Kidney (tissue), 14 donors: ENCODE data around the gene CAMTA1. TPM values are rescaled to one million over a fixed set of nuclear protein-coding genes. Genes with fewer than 3 reads are reported as not detected.

Experiments used
- DNase-seq, 5 donors: peaks; one replicate each; pipeline ENCODE4 v3.0.0-alpha.2; 2013 to 2020
- FAIRE-seq: peaks from 2 replicates; lab custom pipeline; 2012; peaks lifted over from hg19 to GRCh38; lab: Jason Lieb, UNC
- H3K27ac ChIP-seq, 2 donors: one replicate each; pipeline ENCODE4 v1.7.0; 2013; ENCODE audit warnings: low read depth in 2 of 2, low read length in 2 of 2, inconsistent platforms in 1 of 2
- H3K27me3 ChIP-seq: one replicate; pipeline ENCODE4 v1.7.1; 2013; ENCODE audit warnings: low read length, inconsistent platforms; ENCODE audit not compliant: control insufficient read depth, insufficient read depth
- H3K36me3 ChIP-seq, 3 donors: one replicate each; pipeline versions ENCODE4 v1.7.0 to v1.7.1; 2013; ENCODE audit warnings: low read length in 3 of 3, control low read depth in 1 of 3, inconsistent platforms in 1 of 3; ENCODE audit not compliant: insufficient read depth in 3 of 3, control insufficient read depth in 2 of 3
- H3K4me1 ChIP-seq, 3 donors: one replicate each; pipeline versions ENCODE4 v1.7.0 to v1.7.1; 2013; ENCODE audit warnings: low read length in 3 of 3, inconsistent platforms in 1 of 3, low read depth in 1 of 3; ENCODE audit not compliant: control insufficient read depth in 2 of 3, insufficient read depth in 2 of 3
- H3K4me3 ChIP-seq, 3 donors: one replicate each; pipeline versions ENCODE4 v1.7.0 to v1.8.1; 2013; ENCODE audit warnings: low read length in 3 of 3, control low read depth in 1 of 3, inconsistent platforms in 1 of 3
- H3K9ac ChIP-seq, 3 donors: one replicate each; pipeline versions ENCODE4 v1.7.0 to v1.7.1; 2013; ENCODE audit warnings: low read length in 3 of 3, control low read depth in 1 of 3, inconsistent platforms in 1 of 3
- H3K9me3 ChIP-seq, 3 donors: one replicate each; pipeline versions ENCODE4 v1.7.0 to v1.7.1; 2013; ENCODE audit warnings: low read length in 3 of 3, control low read depth in 1 of 3, inconsistent platforms in 1 of 3; ENCODE audit not compliant: control insufficient read depth in 2 of 3, insufficient read depth in 1 of 3
- intact Hi-C: fragments of 100-400 bp; cut with DNase I; formaldehyde crosslinking; loops from one replicate; pipeline ENCODE4 v1.11.1; 2022
- polyA plus RNA-seq: library from polyadenylated mRNA; stranded (reverse); fragments of 350-450 nt; fragmentation: Illumina TruSeq; extraction: RNeasy Lipid Tissue Mini Kit (QIAGEN cat#74804); gene quantifications from one replicate; pipeline ENCODE4 v1.2.3, GENCODE V29; 2014; ENCODE audit warnings: low read depth, low replicate concordance; ENCODE audit not compliant: insufficient read depth
- total RNA-seq: library from RNA; stranded (reverse); fragmentation: NEBNext Ultra II Directional; extraction: Animal tissue kit (Norgen Biotek cat#: 25700); gene quantifications from one replicate; pipeline ENCODE4 v1.2.1, GENCODE V29; 2021
- TF ChIP-seq, protein P1 (sequence below): IDR thresholded peaks from 3 replicates; pipeline ENCODE4 v1.5.1; 2012; ENCODE audit warnings: mild to moderate bottlenecking, moderate library complexity, borderline replicate concordance; ENCODE audit not compliant: insufficient read depth; ENCODE audit errors: extremely low read depth
- donor health status: control.
- donor health status: control.
- donor health status: control.
- donor health status: control.
- donor health status: control.
- donor health status: DM: yes; HTN: yes; CAD: no.
- donor health status: Normal renal cell carcinoma (clear cell type).

CAMTA1 gene
- total and polyA plus RNA-seq, 2 donors from 2014 or later: 79.0 to 170 TPM

DNA sequence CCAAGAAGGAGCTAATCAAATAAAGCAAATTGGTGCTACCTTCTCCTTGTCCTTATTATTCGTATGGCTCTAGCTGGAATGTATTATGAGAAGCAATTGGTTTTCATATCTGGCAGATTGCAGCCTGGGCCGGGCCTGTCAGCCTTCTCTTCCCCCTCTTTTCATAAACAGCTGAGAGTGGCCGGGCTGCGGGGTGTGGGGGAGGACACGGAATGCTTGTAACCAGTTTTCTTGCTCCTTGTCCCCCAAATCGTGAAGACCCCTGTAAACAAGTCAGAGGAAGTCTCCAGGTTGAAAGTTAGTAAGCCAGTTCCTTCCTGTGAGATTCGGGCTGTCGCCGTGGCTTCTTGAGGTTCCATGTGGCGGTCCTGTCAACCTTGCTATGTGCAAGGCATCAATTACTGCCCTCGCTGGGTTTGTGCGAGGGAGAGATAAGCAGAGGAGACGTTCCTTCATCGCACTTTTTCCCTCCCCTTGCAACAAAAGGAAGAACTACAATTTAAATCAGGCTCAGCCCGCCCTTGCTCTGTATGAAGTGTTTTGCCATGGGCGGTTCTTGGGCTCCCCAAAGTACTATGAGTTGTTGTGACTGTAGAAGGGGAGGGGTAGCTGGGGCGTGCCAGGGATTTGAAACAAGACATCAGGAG, 450.7 kb downstream of the CAMTA1 start:
- TF ChIP-seq, protein P1, sequence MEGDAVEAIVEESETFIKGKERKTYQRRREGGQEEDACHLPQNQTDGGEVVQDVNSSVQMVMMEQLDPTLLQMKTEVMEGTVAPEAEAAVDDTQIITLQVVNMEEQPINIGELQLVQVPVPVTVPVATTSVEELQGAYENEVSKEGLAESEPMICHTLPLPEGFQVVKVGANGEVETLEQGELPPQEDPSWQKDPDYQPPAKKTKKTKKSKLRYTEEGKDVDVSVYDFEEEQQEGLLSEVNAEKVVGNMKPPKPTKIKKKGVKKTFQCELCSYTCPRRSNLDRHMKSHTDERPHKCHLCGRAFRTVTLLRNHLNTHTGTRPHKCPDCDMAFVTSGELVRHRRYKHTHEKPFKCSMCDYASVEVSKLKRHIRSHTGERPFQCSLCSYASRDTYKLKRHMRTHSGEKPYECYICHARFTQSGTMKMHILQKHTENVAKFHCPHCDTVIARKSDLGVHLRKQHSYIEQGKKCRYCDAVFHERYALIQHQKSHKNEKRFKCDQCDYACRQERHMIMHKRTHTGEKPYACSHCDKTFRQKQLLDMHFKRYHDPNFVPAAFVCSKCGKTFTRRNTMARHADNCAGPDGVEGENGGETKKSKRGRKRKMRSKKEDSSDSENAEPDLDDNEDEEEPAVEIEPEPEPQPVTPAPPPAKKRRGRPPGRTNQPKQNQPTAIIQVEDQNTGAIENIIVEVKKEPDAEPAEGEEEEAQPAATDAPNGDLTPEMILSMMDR: no peak
- intact Hi-C loops: no loop called here
- Histone ChIP-seq H3K4me3 (no peak overlapping the region), H3K9ac (no peak overlapping the region), H3K4me1 (no peaks in the 10 kb centered on the region), H3K36me3 (no peaks in the 10 kb centered on the region), H3K9me3 (no peaks in the 10 kb centered on the region), H3K27ac (no peak overlapping the region), H3K27me3 (no peaks in the 10 kb centered on the region)
- FAIRE-seq (no peak), DNase-seq (no peak)

DNA sequence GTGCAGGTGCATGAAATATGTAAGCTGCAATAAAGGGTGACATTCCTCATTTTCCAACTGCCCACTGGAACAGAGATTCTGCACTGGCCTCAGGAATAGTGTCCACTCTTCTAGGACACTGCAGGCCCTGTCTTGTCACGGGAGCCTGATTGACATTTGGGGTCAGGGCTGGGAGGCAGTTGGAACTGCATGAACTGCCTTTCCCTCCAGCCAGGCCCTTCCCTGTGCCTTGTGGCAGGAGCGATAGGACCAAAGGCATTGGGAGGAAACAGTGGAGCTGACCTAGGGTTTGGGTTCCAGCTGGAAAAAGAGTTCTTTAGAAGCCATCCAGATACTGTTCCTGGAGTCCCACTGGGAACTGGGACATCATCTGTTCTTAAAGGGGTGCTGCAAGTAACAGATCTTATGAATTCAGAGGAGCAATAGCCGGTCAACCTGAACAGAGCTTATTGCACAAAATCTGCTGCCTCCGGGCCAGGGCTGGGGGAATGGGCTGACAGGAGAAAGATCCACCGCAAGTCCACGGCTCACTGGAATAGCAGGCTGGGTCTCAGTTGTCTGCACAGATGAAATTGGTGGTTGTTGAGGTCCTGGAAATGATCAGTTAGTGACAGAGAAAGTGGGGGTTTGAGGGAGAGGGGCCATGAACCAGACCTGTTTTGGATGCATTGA, 451.7 kb downstream of the CAMTA1 start:
- DNase-seq (no peak), FAIRE-seq (no peak)
- no peaks in the 10 kb centered on the region for H3K9me3 ChIP-seq
- H3K4me3 ChIP-seq: no peak overlapping the region
- no peak overlapping the region for H3K9ac ChIP-seq
- H3K36me3 ChIP-seq: no peaks in the 10 kb centered on the region
- H3K4me1 ChIP-seq: no peaks in the 10 kb centered on the region
- intact Hi-C loops: no loop called here
- no peaks in the 10 kb centered on the region for H3K27me3 ChIP-seq
- TF ChIP-seq, protein P1: no peak
- no peak overlapping the region for H3K27ac ChIP-seq

DNA sequence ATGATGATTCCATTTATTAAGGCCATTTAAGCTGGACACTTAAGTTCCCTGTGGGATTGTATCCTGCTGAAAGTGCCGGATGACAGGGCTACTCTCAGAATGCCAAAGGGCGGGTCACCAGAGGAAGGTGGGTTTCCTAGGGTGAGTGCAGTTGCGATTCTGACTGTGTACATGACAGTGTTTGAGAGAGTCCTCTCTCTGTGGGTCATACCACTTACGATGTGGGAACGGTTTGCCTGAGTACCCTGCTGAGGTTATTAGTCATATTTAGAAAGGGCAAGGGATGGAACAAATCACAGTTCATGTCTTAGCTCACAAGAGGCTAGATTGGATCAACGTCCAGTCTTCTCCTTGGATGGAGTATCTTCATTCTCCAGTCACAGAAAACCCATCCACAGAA, 461.9 kb downstream of the CAMTA1 start:
- no peak overlapping the region for H3K27ac ChIP-seq
- no peaks in the 10 kb centered on the region for H3K36me3 ChIP-seq
- intact Hi-C loops: no loop called here
- H3K9me3 ChIP-seq: no peaks in the 10 kb centered on the region
- no peak overlapping the region for H3K9ac ChIP-seq
- no peaks in the 10 kb centered on the region for H3K27me3 ChIP-seq
- no peak for FAIRE-seq
- H3K4me1 ChIP-seq: no peaks in the 10 kb centered on the region
- no peak for DNase-seq
- no peak overlapping the region for H3K4me3 ChIP-seq
- TF ChIP-seq, protein P1: no peak
